Activated T-helper 9 cell treated with anti-CD3 and anti-CD28 coated beads, Interleukin-2, amount 50 U/mL, for 16 hours (primary cell): ENCODE results near the gene PLEKHA1.
A peak's percentile ranks its signal among the peaks of the same experiment; 100 is the strongest.

Experiments
- DNase-seq: peaks from one replicate; pipeline ENCODE4 v3.0.0-alpha.2; 2020; ENCODE audit warnings: low read depth

Gene PLEKHA1

GRCh38 chr10:122347170-122347841, 27.2 kb upstream of the PLEKHA1 start:
- no peak for DNase-seq

GRCh38 chr10:122348512-122348911, 26.0 kb upstream of the PLEKHA1 start:
- no peak for DNase-seq

- DNase-seq: no peak
Measured at GRCh38 chr10:122348935-122349361, 25.6 kb upstream of the PLEKHA1 start.

GRCh38 chr10:122349758-122350369, 24.6 kb upstream of the PLEKHA1 start:
- no peak for DNase-seq

- DNase-seq: no peak
Measured at GRCh38 chr10:122350893-122351292, 23.6 kb upstream of the PLEKHA1 start.

- no peak for DNase-seq
Measured at GRCh38 chr10:122352817-122353525, 21.5 kb upstream of the PLEKHA1 start.

GRCh38 chr10:122354383-122354782, 20.1 kb upstream of the PLEKHA1 start:
- no peak for DNase-seq

- DNase-seq: no peak
Measured at GRCh38 chr10:122357685-122358084, 16.8 kb upstream of the PLEKHA1 start.

GRCh38 chr10:122359621-122360020, 14.9 kb upstream of the PLEKHA1 start:
- DNase-seq: no peak

- no peak for DNase-seq
Measured at GRCh38 chr10:122361046-122361445, 13.5 kb upstream of the PLEKHA1 start.

GRCh38 chr10:122362031-122362592, 12.4 kb upstream of the PLEKHA1 start:
- no peak for DNase-seq

GRCh38 chr10:122362621-122363020, 11.9 kb upstream of the PLEKHA1 start:
- DNase-seq: no peak

GRCh38 chr10:122363311-122363710, 11.2 kb upstream of the PLEKHA1 start:
- DNase-seq: no peak

- no peak for DNase-seq
Measured at GRCh38 chr10:122363722-122364463, 10.6 kb upstream of the PLEKHA1 start.

GRCh38 chr10:122368502-122369254, 5.8 kb upstream of the PLEKHA1 start:
- no peak for DNase-seq

- no peak for DNase-seq
Measured at GRCh38 chr10:122373108-122373507, 1.4 kb upstream of the PLEKHA1 start.

- no peak for DNase-seq
Measured at GRCh38 chr10:122373721-122374120, 787 bp upstream of the PLEKHA1 start.

GRCh38 chr10:122374859-122375678, 561 bp downstream of the PLEKHA1 start:
- DNase-seq: peak; percentile 73

- DNase-seq: no peak
Measured at GRCh38 chr10:122375679-122376160, 1.2 kb downstream of the PLEKHA1 start.

GRCh38 chr10:122376364-122376961, 2.0 kb downstream of the PLEKHA1 start:
- no peak for DNase-seq
